Mesenchymal stem cell (in vitro differentiated cells and primary cell): ENCODE data around the gene INCA1.

Experiments used
- DNase-seq: peaks from one replicate; pipeline ENCODE4 v3.0.0-alpha.2; 2013
- H2AFZ ChIP-seq: one replicate; pipeline ENCODE4 v1.6.1; 2013; ENCODE audit warnings: low read depth, mild to moderate bottlenecking, control low read depth, inconsistent platforms, low read length, moderate library complexity
- H2AK5ac ChIP-seq: 2 replicates; pipeline ENCODE4 v1.6.1; 2013; ENCODE audit warnings: low read length, moderate library complexity, mild to moderate bottlenecking, inconsistent platforms; ENCODE audit not compliant: severe bottlenecking
- H2BK120ac ChIP-seq: one replicate; pipeline ENCODE4 v1.6.1; 2013; ENCODE audit warnings: low read depth, mild to moderate bottlenecking, inconsistent platforms, low read length, moderate library complexity
- H2BK12ac ChIP-seq, 2 experiments: one replicate each; pipeline ENCODE4 v1.6.1; 2013; ENCODE audit warnings: inconsistent platforms in 2 of 2, low read length in 2 of 2, mild to moderate bottlenecking in 2 of 2, moderate library complexity in 2 of 2, control low read depth in 1 of 2
- H2BK15ac ChIP-seq: one replicate; pipeline ENCODE4 v1.6.1; 2013; ENCODE audit warnings: mild to moderate bottlenecking, low read depth, inconsistent platforms; ENCODE audit not compliant: poor library complexity, severe bottlenecking
- H2BK5ac ChIP-seq: 2 replicates; pipeline ENCODE4 v1.6.1; 2013; ENCODE audit warnings: low read depth, mild to moderate bottlenecking, low read length, control low read depth, inconsistent platforms; ENCODE audit not compliant: poor library complexity, severe bottlenecking
- H3K14ac ChIP-seq, 2 experiments: one replicate each; pipeline ENCODE4 v1.6.1; 2013; ENCODE audit warnings: inconsistent platforms in 2 of 2, low read length in 2 of 2, control low read depth in 1 of 2, mild to moderate bottlenecking in 1 of 2, moderate library complexity in 1 of 2
- H3K18ac ChIP-seq, 2 experiments: one replicate each; pipeline ENCODE4 v1.6.1; 2013; ENCODE audit warnings: inconsistent platforms in 2 of 2, low read length in 2 of 2, control low read depth in 1 of 2, low read depth in 1 of 2, mild to moderate bottlenecking in 1 of 2
- H3K23ac ChIP-seq, 2 experiments: one replicate each; pipeline ENCODE4 v1.6.1; 2013; ENCODE audit warnings: inconsistent platforms in 2 of 2, low read length in 2 of 2, mild to moderate bottlenecking in 2 of 2, moderate library complexity in 2 of 2, control low read depth in 1 of 2
- H3K27ac ChIP-seq: 2 replicates; pipeline ENCODE4 v1.5.1; 2013; ENCODE audit warnings: mild to moderate bottlenecking, moderate library complexity, low read length, control low read depth, inconsistent platforms; ENCODE audit not compliant: poor library complexity, severe bottlenecking
- H3K27me3 ChIP-seq, 2 experiments: 2 replicates each; pipeline versions ENCODE4 v1.6.1 to v1.7.0; 2013; ENCODE audit warnings: low read length in 2 of 2, mild to moderate bottlenecking in 2 of 2, moderate library complexity in 2 of 2, control low read depth in 1 of 2, inconsistent platforms in 1 of 2; ENCODE audit not compliant: control insufficient read depth in 1 of 2, insufficient read depth in 1 of 2
- H3K36me3 ChIP-seq, 2 experiments: 2 replicates each; pipeline versions ENCODE4 v1.6.1 to v1.7.0; 2013; ENCODE audit warnings: low read length in 2 of 2, control low read depth in 1 of 2, inconsistent platforms in 1 of 2, low read depth in 1 of 2, mild to moderate bottlenecking in 1 of 2; ENCODE audit not compliant: insufficient read depth in 2 of 2, control insufficient read depth in 1 of 2
- H3K4ac ChIP-seq, 2 experiments: one replicate each; pipeline ENCODE4 v1.6.1; 2013; ENCODE audit warnings: inconsistent platforms in 2 of 2, low read length in 2 of 2, mild to moderate bottlenecking in 2 of 2, moderate library complexity in 2 of 2, control low read depth in 1 of 2, low read depth in 1 of 2
- H3K4me1 ChIP-seq: 2 replicates; pipeline ENCODE4 v1.6.1; 2013; ENCODE audit warnings: low read depth, low read length, control low read depth; ENCODE audit not compliant: control insufficient read depth, insufficient read depth
- H3K4me2 ChIP-seq: 2 replicates; pipeline ENCODE4 v1.6.1; 2013; ENCODE audit warnings: low read length, mild to moderate bottlenecking, inconsistent platforms; ENCODE audit not compliant: poor library complexity, severe bottlenecking
- H3K4me3 ChIP-seq, 2 experiments: 2 replicates each; pipeline versions ENCODE4 v1.5.1 to v1.7.0; 2013; ENCODE audit warnings: low read length in 2 of 2, mild to moderate bottlenecking in 2 of 2, control low read depth in 1 of 2, low read depth in 1 of 2; ENCODE audit not compliant: insufficient read depth in 1 of 2
- H3K79me1 ChIP-seq: replicated peaks from 2 replicates; pipeline ENCODE4 v1.6.1; 2013; ENCODE audit warnings: mild to moderate bottlenecking, control low read depth, low read length, inconsistent platforms; ENCODE audit not compliant: poor library complexity, severe bottlenecking
- H3K9ac ChIP-seq: 2 replicates; pipeline ENCODE4 v1.7.0; 2013; ENCODE audit warnings: mild to moderate bottlenecking, low read length, moderate library complexity
- H3K9me3 ChIP-seq: 2 replicates; pipeline ENCODE4 v1.7.0; 2013; ENCODE audit warnings: mild to moderate bottlenecking, low read length; ENCODE audit not compliant: control insufficient read depth
- H4K8ac ChIP-seq: one replicate; pipeline ENCODE4 v1.6.1; 2013; ENCODE audit warnings: inconsistent platforms, mild to moderate bottlenecking, low read length, moderate library complexity
- H4K91ac ChIP-seq: one replicate; pipeline ENCODE4 v1.6.1; 2013; ENCODE audit warnings: mild to moderate bottlenecking, low read length, inconsistent platforms
- WGBS: methylation state at CpG from one replicate; pipeline ENCODE4 v1.1.7; 2013; ENCODE audit warnings: mixed read lengths; 5-methylcytosine and 5-hydroxymethylcytosine counted together

INCA1 gene

DNA sequence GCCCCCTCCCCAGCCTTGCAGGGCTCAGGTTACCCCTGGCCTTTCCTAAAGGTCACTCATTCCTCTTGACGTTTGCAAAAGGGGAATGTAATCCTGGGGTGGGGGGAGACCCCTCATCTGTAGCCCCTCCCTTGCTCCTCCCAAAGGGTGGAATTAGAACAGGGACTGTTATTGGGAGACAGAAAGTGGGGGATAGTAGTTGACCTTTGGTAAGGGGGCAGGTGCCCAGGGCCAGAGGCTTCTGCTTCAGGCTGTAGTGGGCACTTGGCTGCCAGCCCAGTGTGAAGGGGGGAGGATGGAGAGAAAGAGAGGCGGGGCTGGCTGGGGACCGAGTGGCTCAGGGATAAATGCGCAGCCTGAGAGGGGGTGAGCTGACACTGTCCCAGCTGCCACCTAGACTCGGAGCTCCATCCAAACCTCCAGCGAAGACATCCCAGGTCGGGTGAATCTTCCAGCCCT lies 46.5 kb downstream of the INCA1 start, which contains the start of gene ENO3:
TSS of gene ENO3 (plus strand) at position 374 of the 459 bp plus-strand sequence. CDS start 711 bp downstream, outside the sequence.
- H3K27ac ChIP-seq = peak within 1 kb of the TSS; percentile 97
- peaks cover 9% of the 10 kb centered on the region for H3K79me1 ChIP-seq
- peak within 1 kb of the TSS; percentile 96 for H2BK15ac ChIP-seq
- H3K14ac ChIP-seq = peak within 1 kb of the TSS; percentile 8 to 69
- peak within 1 kb of the TSS; percentile 54 for H3K4me2 ChIP-seq
- H2BK120ac ChIP-seq = peak within 1 kb of the TSS; percentile 89
- peak within 1 kb of the TSS; percentile 40 to 85 for H2BK12ac ChIP-seq
- H3K4ac ChIP-seq = peak within 1 kb of the TSS; percentile 83 to 97
- no peaks in the 10 kb centered on the region for H3K27me3 ChIP-seq
- peak within 1 kb of the TSS; percentile 95 for H4K91ac ChIP-seq
- H3K23ac ChIP-seq = peak within 1 kb of the TSS in 1 of 2 experiments; percentile 95
- WGBS = 38% methylated on average over 7 of the region's 7 CpGs
- no peaks in the 10 kb centered on the region for H3K9me3 ChIP-seq
- H3K36me3 ChIP-seq = peaks cover 12 to 13% of the 10 kb centered on the region in 2 experiments
- H4K8ac ChIP-seq = peak within 1 kb of the TSS; percentile 87
- peak within 1 kb of the TSS; percentile 68 for H2AFZ ChIP-seq
- H2AK5ac ChIP-seq = peak within 1 kb of the TSS; percentile 96
- H3K4me3 ChIP-seq = peak within 1 kb of the TSS; percentile 39 to 74
- H3K18ac ChIP-seq = peak within 1 kb of the TSS; percentile 95 to 97
- peak within 1 kb of the TSS; percentile 99 for H2BK5ac ChIP-seq
- H3K9ac ChIP-seq = peak within 1 kb of the TSS; percentile 88
- peaks cover 37% of the 10 kb centered on the region for H3K4me1 ChIP-seq
- DNase-seq = no peak

DNA sequence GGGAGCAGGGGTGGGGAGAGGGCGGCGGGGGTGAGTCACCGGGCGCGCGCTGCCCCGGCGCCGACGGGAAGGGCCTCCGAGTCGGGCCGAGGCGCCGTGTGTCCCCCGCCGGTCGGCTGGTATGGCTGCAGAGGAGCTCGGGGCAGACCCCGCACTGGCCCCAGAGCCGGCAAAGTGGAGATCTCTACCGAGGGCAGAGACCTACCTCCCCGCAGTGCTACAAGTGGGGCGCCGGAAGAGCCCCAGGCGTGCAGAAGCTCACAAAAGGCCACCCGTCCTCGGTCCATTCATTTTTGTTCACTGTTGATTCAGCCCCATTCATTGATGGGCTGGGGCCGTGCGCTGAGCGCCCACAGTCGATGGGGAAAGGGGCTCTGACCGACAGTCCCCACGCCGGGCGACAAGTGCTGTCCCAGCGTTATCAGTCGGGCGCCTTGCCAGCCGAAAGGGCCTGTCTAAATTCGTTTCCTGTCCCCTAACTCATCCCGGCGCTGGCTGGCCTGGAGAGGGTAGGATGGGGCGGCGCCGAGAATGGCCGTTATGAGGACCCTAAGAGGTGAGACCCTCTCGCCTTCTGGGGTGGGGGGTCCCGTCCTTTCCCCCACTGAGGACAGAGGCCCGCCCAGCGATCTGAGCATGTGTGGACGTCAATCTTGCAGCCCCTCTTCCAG lies 47.1 kb downstream of the INCA1 start:
- no peak for DNase-seq
- Histone ChIP-seq H3K14ac (peak overlapping the region; percentile 8 to 69), H2AFZ (peak overlapping the region; percentile 68), H2BK12ac (peak overlapping the region; percentile 40 to 85), H2BK15ac (peak overlapping the region; percentile 96), H3K23ac (peak overlapping the region in 1 of 2 experiments; percentile 95), H3K79me1 (peaks cover 9% of the 10 kb centered on the region), H3K9me3 (no peaks in the 10 kb centered on the region), H3K27ac (peak overlapping the region; percentile 97), H2BK120ac (peak overlapping the region; percentile 89), H4K91ac (peak overlapping the region; percentile 95), H3K9ac (peak overlapping the region; percentile 88), H2AK5ac (peak overlapping the region; percentile 96), H4K8ac (peak overlapping the region; percentile 87), H3K4me1 (peaks cover 42% of the 10 kb centered on the region), H3K36me3 (peaks cover 17 to 18% of the 10 kb centered on the region in 2 experiments), H3K27me3 (no peaks in the 10 kb centered on the region), H3K4me2 (peak overlapping the region; percentile 54), H2BK5ac (peak overlapping the region; percentile 99), H3K4ac (peak overlapping the region; percentile 83 to 97), H3K18ac (peak overlapping the region; percentile 95 to 97), H3K4me3 (peak overlapping the region; percentile 39 to 74)
- 1% methylated on average over 43 of the region's 52 CpGs for WGBS

DNA sequence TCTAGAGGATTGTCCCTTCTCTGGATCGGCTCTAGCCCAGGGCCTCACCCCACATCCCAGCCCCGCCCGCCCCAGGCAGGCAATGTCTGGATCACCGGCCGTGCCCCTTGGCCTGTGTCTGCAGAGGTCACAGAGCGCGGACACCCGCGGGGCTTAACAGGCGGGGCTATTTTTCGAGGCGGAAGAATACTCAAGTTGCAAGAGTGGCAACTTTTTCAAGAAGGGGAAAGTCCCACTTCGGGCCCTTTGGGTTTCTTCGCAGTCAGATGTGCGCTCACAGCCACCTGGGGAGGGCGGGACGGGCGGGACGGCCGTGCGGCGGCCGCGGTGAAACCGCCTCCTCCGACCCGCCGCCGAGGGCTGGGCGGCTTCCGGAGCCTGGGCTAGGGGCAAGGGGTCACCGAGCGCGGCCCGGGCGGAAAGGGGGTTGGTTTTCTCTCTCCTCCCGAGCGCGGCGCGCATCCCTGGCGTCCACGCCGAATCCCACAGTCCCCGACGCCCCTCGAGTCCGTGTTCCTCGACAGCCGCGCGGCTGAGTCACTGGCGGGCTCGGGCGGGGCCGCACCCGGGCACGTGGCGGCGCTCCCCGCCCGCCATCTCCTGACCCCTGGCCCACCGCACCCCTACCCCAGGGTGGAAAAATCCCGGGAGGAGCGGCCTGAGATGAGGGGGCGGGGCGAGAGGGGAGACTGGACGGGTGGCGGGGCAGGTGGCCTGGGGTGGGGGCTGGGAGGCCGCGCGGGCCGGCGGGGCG lies 47.8 kb downstream of the INCA1 start:
- Histone ChIP-seq H3K14ac (peak overlapping the region; percentile 40 to 91), H3K18ac (peak overlapping the region; percentile 81 to 85), H3K36me3 (peaks cover 23% of the 10 kb centered on the region in 2 experiments), H3K4ac (peak overlapping the region; percentile 88 to 90), H3K27ac (peak overlapping the region; percentile 100), H3K4me1 (peaks cover 48% of the 10 kb centered on the region), H2BK15ac (peak overlapping the region; percentile 96), H2AK5ac (peak overlapping the region; percentile 92), H3K23ac (peak overlapping the region in 1 of 2 experiments; percentile 92), H3K4me2 (peak overlapping the region; percentile 93), H2AFZ (peak overlapping the region; percentile 36), H2BK12ac (peak overlapping the region in 1 of 2 experiments; percentile 89), H3K79me1 (peaks cover 9% of the 10 kb centered on the region), H3K4me3 (peak overlapping the region; percentile 58 to 95), H3K9ac (peak overlapping the region; percentile 86), H4K91ac (peak overlapping the region; percentile 98), H3K9me3 (no peaks in the 10 kb centered on the region), H4K8ac (peak overlapping the region; percentile 67), H2BK5ac (peak overlapping the region; percentile 94), H2BK120ac (peak overlapping the region; percentile 89), H3K27me3 (no peaks in the 10 kb centered on the region)
- WGBS = under 1% methylated on average over 30 of the region's 75 CpGs
- DNase-seq = peak; percentile 91
